ENCODE data around the gene TM9SF1. TPM values are rescaled to one million over a fixed set of nuclear protein-coding genes. Genes with fewer than 3 reads are reported as not detected.

Gene TM9SF1
- total RNA-seq, 1 donor from 2014 or later = 47.4 TPM

- Mint-ChIP-seq H3K27ac (ENCODE audit: unreplicated experiment) (peak overlapping the region; percentile 98), H3K27me3 (ENCODE audit: low read depth) (no peaks in the 10 kb centered on the region), H3K9me3 (no peaks in the 10 kb centered on the region), H3K4me1 (peaks cover 40% of the 10 kb centered on the region), H3K36me3 (ENCODE audit: low read depth) (peaks cover 27% of the 10 kb centered on the region), H3K4me3 (peak overlapping the region; percentile 96)
- no peak for TF ChIP-seq CTCF (conservative IDR thresholded peaks at IDR 0.05)
- DNase-seq (ENCODE audit: low read depth, low spot score) = no peak
These were observed 1.1 kb upstream of the TM9SF1 start for GRCh38 chr14:24196071-24197055.

GRCh38 chr14:24194873-24195185, 412 bp downstream of the TM9SF1 start:
- Mint-ChIP-seq H3K27me3 (ENCODE audit: low read depth) (no peaks in the 10 kb centered on the region), H3K4me3 (peak overlapping the region; percentile 96)

GRCh38 chr14:24194186-24194872, 912 bp downstream of the TM9SF1 start:
- no peak for DNase-seq (ENCODE audit: low read depth, low spot score)
- peaks cover 41% of the 10 kb centered on the region for H3K4me1 Mint-ChIP-seq
- H3K4me3 Mint-ChIP-seq = peak overlapping the region; percentile 96
- peak overlapping the region; percentile 87 for H3K27ac Mint-ChIP-seq (ENCODE audit: unreplicated experiment)
- H3K36me3 Mint-ChIP-seq (ENCODE audit: low read depth) = peaks cover 23% of the 10 kb centered on the region
- TF ChIP-seq CTCF (conservative IDR thresholded peaks at IDR 0.05) = no peak
- no peaks in the 10 kb centered on the region for H3K9me3 Mint-ChIP-seq
- H3K27me3 Mint-ChIP-seq (ENCODE audit: low read depth) = no peaks in the 10 kb centered on the region

More at GRCh38 chr14:24194873-24195185, 412 bp downstream of the TM9SF1 start:
- DNase-seq (ENCODE audit: low read depth, low spot score) = no peak
- H3K36me3 Mint-ChIP-seq (ENCODE audit: low read depth) = peaks cover 24% of the 10 kb centered on the region
- no peaks in the 10 kb centered on the region for H3K9me3 Mint-ChIP-seq
- H3K4me1 Mint-ChIP-seq = peaks cover 40% of the 10 kb centered on the region
- TF ChIP-seq CTCF (conservative IDR thresholded peaks at IDR 0.05) = no peak
- H3K27ac Mint-ChIP-seq (ENCODE audit: unreplicated experiment) = peak overlapping the region; percentile 87

GRCh38 chr14:24192933-24193332, 2.3 kb downstream of the TM9SF1 start:
- Mint-ChIP-seq H3K9me3 (no peaks in the 10 kb centered on the region), H3K36me3 (ENCODE audit: low read depth) (peaks cover 15% of the 10 kb centered on the region), H3K4me1 (peaks cover 46% of the 10 kb centered on the region), H3K27me3 (ENCODE audit: low read depth) (peaks cover 3% of the 10 kb centered on the region), H3K27ac (ENCODE audit: unreplicated experiment) (no peak overlapping the region), H3K4me3 (peak overlapping the region; percentile 63)
- TF ChIP-seq CTCF (conservative IDR thresholded peaks at IDR 0.05) = no peak
- no peak for DNase-seq (ENCODE audit: low read depth, low spot score)

- Mint-ChIP-seq H3K4me1 (peaks cover 43% of the 10 kb centered on the region), H3K27ac (ENCODE audit: unreplicated experiment) (no peak overlapping the region), H3K4me3 (peak overlapping the region; percentile 49), H3K36me3 (ENCODE audit: low read depth) (peaks cover 15% of the 10 kb centered on the region), H3K9me3 (no peaks in the 10 kb centered on the region), H3K27me3 (ENCODE audit: low read depth) (peaks cover 3% of the 10 kb centered on the region)
- DNase-seq (ENCODE audit: low read depth, low spot score) = no peak
- TF ChIP-seq CTCF (conservative IDR thresholded peaks at IDR 0.05) = no peak
These were observed 4.8 kb downstream of the TM9SF1 start for GRCh38 chr14:24190416-24190815.
